ENCODE results near the gene IL33. TPM values are rescaled to one million over a fixed set of nuclear protein-coding genes. Genes with fewer than 3 reads are reported as not detected.

Gene IL33
- total and polyA plus RNA-seq, 2 experiments from 2014 or later, result not detected

- TF ChIP-seq, protein P1, sequence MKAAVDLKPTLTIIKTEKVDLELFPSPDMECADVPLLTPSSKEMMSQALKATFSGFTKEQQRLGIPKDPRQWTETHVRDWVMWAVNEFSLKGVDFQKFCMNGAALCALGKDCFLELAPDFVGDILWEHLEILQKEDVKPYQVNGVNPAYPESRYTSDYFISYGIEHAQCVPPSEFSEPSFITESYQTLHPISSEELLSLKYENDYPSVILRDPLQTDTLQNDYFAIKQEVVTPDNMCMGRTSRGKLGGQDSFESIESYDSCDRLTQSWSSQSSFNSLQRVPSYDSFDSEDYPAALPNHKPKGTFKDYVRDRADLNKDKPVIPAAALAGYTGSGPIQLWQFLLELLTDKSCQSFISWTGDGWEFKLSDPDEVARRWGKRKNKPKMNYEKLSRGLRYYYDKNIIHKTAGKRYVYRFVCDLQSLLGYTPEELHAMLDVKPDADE (IDR thresholded peaks at IDR 0.05), result no peak
- TF ChIP-seq CREB1 (CRISPR knock-in tag; IDR thresholded peaks at IDR 0.05; ENCODE audit: low read depth) (no peak), ZNF331 (CRISPR knock-in tag; IDR thresholded peaks at IDR 0.05; ENCODE audit: low read depth) (no peak), STAT1 (IDR thresholded peaks at IDR 0.05; ENCODE audit: unreplicated experiment) (no peak), POLR2AphosphoS5 (IDR thresholded peaks at IDR 0.05; ENCODE audit: low read depth) (no peak)
Measured at GRCh38 chr9:6229619-6230018, 14.0 kb downstream of the IL33 start (continued).

GRCh38 chr9:6230037-6230780 is 14.6 kb downstream of the IL33 start:
- no peaks in the 10 kb centered on the region for H3K36me3 Mint-ChIP-seq (ENCODE audit: low read depth)
- Histone ChIP-seq H3K79me2 (replicated peaks; ENCODE audit: insufficient read depth) (no peaks in the 10 kb centered on the region), H3K9me2 (ENCODE audit: insufficient read depth) (no peaks in the 10 kb centered on the region), H3K27ac (ENCODE audit: low read depth) (no peak overlapping the region), H3K4me3 (no peak overlapping the region), H4K20me1 (replicated peaks; ENCODE audit: insufficient read depth) (no peaks in the 10 kb centered on the region), H2AFZ (no peak overlapping the region), H3K36me3 (ENCODE audit: insufficient read depth) (no peaks in the 10 kb centered on the region), H3F3A (replicated peaks; ENCODE audit: low read depth) (no peaks in the 10 kb centered on the region), H3K4me1 (ENCODE audit: insufficient read depth) (peaks cover 16% of the 10 kb centered on the region), H3K27me3 (ENCODE audit: insufficient read depth) (no peaks in the 10 kb centered on the region), H3K4me2 (no peak overlapping the region)
- peaks cover 13% of the 10 kb centered on the region for H3K4me1 Mint-ChIP-seq
- no peak overlapping the region for H3K4me3 Mint-ChIP-seq
- no peak for DNase-seq (ENCODE audit: low spot score)
- no peaks in the 10 kb centered on the region for H3K27me3 Mint-ChIP-seq (ENCODE audit: insufficient read depth, low read depth, poor library complexity)
- no peaks in the 10 kb centered on the region for H3K9me3 Mint-ChIP-seq
- no peak overlapping the region for H3K27ac Mint-ChIP-seq
- ATAC-seq, result no peak
- TF ChIP-seq STAT1 (IDR thresholded peaks at IDR 0.05; ENCODE audit: unreplicated experiment) (no peak), CTCF (conservative IDR thresholded peaks at IDR 0.05; ENCODE audit: low read depth in 2 of 2) (no peak), EZH2phosphoT487 (IDR thresholded peaks at IDR 0.05; ENCODE audit: unreplicated experiment) (no peak), EZH2 (IDR thresholded peaks at IDR 0.05; ENCODE audit: low read depth, unreplicated experiment) (no peak), REST (IDR thresholded peaks at IDR 0.05; ENCODE audit: unreplicated experiment) (no peak), ZNF462 (CRISPR knock-in tag; IDR thresholded peaks at IDR 0.05) (no peak), ZNF331 (CRISPR knock-in tag; IDR thresholded peaks at IDR 0.05; ENCODE audit: low read depth) (no peak)

All from GM23338 (cell line).